HL-60 (cell line): ENCODE measurements around the gene GSX2.

Experiments used
- DNase-seq, 2 experiments: peaks; one replicate each; pipeline ENCODE4 v3.0.0-alpha.2; 2010 to 2020; ENCODE audit warnings: low read depth in 1 of 2, low spot score in 1 of 2
- H3K27ac ChIP-seq: fragments of 250-450 bp; sonication (Bioruptor Pico); replicated peaks from 2 replicates; pipeline ENCODE4 v1.5.1; 2020; ENCODE audit warnings: mild to moderate bottlenecking, moderate library complexity
- H3K27me3 ChIP-seq: fragments of 250-450 bp; sonication (Bioruptor Pico); 2 replicates; pipeline ENCODE4 v1.5.1; 2021; ENCODE audit warnings: mild to moderate bottlenecking, moderate library complexity; ENCODE audit not compliant: insufficient read depth, poor library complexity, severe bottlenecking
- H3K4me3 ChIP-seq: replicated peaks from 2 replicates; pipeline ENCODE4 v1.5.1; 2011; ENCODE audit warnings: mild to moderate bottlenecking, control low read depth, low read length; ENCODE audit not compliant: insufficient read depth
- GABPA ChIP-seq: IDR thresholded peaks from 2 replicates; pipeline ENCODE4 v1.6.1; 2012; ENCODE audit warnings: low read depth
- POLR2AphosphoS5 ChIP-seq: IDR thresholded peaks from 2 replicates; pipeline ENCODE4 v1.6.1; 2012; ENCODE audit warnings: low read depth
- REST ChIP-seq: IDR thresholded peaks from 2 replicates; pipeline ENCODE4 v1.6.1; 2012; ENCODE audit warnings: low read depth; ENCODE audit not compliant: insufficient replicate concordance
- SPI1 ChIP-seq: IDR thresholded peaks from 2 replicates; pipeline ENCODE4 v1.6.1; 2012; ENCODE audit warnings: low read depth, mild to moderate bottlenecking, borderline replicate concordance
- TF ChIP-seq, protein P1 (sequence below): IDR thresholded peaks from one replicate; pipeline ENCODE4 v1.5.1; 2011; ENCODE audit warnings: low read length, control low read depth, inconsistent platforms; ENCODE audit not compliant: insufficient read depth

The GSX2 gene

DNA sequence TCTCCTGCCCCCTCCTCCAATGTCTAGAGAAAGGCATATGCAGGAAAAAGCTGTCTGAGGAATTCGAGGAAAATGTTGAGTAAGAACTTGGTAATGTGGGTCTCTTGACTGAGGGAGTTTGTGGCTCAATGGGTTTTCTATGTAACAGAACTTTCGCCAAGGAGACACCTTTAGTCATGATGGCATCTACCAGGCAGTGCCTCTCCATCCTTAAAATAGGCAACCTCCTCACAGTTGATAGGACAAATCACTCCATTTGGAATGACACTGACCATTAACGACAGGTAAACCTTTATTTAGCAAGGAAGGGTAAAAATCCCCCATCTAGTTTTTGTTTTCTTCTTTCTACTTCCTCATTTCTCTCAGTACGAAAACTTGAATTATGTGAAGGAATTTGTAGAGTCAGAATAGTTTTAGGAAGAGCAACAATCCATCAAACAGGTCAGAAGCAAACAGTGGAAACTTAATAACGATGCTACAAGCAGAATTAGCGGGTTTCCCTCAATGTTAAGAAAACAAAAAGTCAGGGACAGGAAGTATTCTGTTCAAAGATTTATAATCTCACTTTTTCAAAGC lies 2.7 kb downstream of the GSX2 start:
- TF ChIP-seq REST (no peak), SPI1 (no peak), POLR2AphosphoS5 (no peak), GABPA (no peak)
- TF ChIP-seq, protein P1, sequence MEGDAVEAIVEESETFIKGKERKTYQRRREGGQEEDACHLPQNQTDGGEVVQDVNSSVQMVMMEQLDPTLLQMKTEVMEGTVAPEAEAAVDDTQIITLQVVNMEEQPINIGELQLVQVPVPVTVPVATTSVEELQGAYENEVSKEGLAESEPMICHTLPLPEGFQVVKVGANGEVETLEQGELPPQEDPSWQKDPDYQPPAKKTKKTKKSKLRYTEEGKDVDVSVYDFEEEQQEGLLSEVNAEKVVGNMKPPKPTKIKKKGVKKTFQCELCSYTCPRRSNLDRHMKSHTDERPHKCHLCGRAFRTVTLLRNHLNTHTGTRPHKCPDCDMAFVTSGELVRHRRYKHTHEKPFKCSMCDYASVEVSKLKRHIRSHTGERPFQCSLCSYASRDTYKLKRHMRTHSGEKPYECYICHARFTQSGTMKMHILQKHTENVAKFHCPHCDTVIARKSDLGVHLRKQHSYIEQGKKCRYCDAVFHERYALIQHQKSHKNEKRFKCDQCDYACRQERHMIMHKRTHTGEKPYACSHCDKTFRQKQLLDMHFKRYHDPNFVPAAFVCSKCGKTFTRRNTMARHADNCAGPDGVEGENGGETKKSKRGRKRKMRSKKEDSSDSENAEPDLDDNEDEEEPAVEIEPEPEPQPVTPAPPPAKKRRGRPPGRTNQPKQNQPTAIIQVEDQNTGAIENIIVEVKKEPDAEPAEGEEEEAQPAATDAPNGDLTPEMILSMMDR, result no peak
- Histone ChIP-seq H3K27me3 (peaks cover 82% of the 10 kb centered on the region), H3K27ac (no peak overlapping the region), H3K4me3 (no peak overlapping the region)
- no peak for DNase-seq

DNA sequence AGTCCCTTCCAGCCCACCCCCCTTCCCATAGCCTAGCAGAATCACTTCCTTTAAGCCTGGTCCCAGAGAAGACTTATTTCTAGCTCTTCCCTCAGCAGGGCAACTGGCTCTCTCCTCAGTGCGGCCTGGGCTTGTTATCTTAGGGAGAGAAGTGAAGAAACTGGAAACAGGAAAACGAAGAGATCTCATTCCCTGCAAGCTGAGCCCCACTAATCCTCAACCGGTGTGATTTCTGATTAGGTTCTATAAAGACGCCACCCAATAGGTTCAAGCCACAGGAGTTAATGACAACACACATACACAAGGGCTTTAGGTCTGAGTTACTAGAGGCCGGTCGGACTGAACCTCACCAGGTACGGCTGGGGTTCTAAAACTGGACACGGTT lies 3.2 kb downstream of the GSX2 start:
- H3K4me3 ChIP-seq, result no peak overlapping the region

GRCh38 chr4:54104907-54105306 lies 4.9 kb downstream of the GSX2 start:
- DNase-seq, result no peak
- TF ChIP-seq, protein P1, result no peak
- Histone ChIP-seq H3K4me3 (no peak overlapping the region), H3K27ac (no peak overlapping the region), H3K27me3 (peaks cover 72% of the 10 kb centered on the region)

More for the DNA sequence above, 3.2 kb downstream of the GSX2 start:
- H3K27me3 ChIP-seq, result peaks cover 76% of the 10 kb centered on the region
- no peak overlapping the region for H3K27ac ChIP-seq
- DNase-seq, result no peak
- TF ChIP-seq, protein P1, result no peak
- TF ChIP-seq POLR2AphosphoS5 (no peak), SPI1 (no peak), REST (no peak), GABPA (no peak)

DNA sequence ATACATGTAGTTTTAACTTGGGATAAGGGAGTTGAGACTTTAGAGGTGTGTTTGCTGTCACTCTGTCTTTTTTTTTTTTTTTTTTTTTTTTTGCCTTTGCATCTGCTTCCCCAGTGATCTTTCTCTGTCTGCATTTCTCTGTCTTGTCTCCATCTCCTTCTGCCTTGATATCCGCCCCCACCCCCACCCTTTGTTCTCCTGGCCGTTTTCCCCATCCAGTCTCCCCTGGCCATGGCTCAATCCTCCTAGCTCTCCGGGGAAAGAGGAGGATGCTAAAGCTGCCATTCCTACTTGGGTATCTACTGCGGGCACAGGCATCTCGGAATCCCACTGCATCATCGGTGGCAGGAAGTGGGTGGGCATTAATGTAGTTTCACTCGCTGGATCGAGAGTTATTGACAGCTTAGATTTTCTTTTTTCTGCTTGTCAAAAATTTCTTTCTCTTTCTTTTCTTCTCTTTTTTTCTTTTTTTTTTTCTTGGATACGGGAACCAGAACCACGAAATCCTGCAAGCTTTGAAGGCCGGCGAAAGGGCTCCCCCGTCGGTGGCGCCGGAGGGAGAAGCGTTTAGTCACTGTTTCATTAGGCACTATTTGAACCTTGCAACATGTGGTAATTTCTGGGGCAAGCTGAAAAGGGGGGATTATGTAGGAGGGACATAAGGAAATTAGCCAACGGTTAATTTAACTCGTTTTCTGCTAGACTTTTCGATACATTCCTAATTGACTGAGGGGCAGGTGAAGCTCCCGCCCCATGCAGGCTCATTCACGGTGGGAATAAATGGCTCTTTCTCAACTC lies 8.2 kb downstream of the GSX2 start:
- no peak overlapping the region for H3K4me3 ChIP-seq
- no peak for DNase-seq
- TF ChIP-seq SPI1 (no peak), REST (no peak), GABPA (no peak), POLR2AphosphoS5 (no peak)
- TF ChIP-seq, protein P1, result no peak
- no peak overlapping the region for H3K27ac ChIP-seq
- H3K27me3 ChIP-seq, result peaks cover 53% of the 10 kb centered on the region
